Inferior parietal cortex (tissue), 1 donor: ENCODE results near the gene BPIFB2.

Experiments
- DNase-seq: peaks from one replicate; pipeline ENCODE4 v3.0.0-alpha.2; 2016; ENCODE audit errors: extremely low spot score

Gene BPIFB2

GRCh38 chr20:33070111-33071053 is 62.9 kb downstream of the BPIFB2 start:
- no peak for DNase-seq

DNA sequence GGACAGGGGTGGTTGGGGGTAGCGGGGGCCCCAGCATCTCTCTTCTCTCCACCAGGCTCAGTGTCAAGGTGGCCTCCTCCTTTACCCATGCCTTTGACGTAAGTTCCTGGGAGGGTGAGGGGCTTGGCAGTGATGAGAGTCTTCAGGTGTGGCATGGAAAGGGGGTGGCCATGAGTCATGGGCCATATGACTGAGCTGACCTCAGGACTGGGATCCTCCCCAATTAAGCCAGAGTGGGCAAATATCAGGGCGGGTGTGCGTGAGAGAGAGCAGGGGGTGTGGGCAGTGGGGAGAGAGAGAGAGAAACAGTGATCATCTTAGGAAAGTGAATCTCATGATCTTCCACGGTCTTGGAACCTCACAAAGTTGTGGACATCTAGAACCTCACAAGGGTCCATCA is 63.7 kb downstream of the BPIFB2 start:
- DNase-seq, result no peak

DNA sequence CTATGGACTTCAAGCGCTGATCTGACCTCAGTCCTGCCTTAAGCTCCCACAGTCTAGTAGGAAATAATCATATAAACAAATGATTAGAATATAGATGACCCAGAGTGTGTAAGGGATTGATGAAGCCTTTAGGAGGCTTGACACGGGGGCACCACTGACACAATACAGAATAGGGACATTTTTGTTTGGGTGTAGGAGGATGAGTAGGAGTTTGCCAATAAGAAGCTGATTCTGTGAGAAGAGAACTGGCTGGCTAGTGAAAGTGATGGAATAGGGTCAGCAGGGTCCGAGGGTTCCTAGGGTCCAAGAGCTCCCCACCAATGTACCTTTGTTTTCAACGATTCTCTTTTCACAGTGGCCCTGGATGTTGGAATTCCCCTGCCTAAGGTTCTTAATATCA is 64.9 kb downstream of the BPIFB2 start:
- DNase-seq, result no peak

DNA sequence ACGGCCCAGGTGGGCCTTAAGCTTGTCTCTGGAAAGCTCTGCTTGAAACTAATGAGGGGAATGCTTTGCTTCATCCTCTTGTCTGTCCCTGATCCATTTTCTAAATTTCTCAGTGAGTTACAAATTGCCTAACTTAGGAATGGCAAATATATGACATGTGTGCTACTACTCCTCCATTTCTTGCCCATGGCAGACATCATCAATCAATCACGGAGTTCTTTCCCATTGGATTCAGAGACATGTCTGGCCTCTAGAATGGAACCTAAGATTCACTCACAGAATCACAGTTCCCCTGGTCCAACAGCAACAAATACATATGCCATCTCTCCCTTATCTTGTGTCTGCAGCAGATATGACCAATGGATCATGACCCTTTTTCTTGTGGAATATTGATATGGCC is 65.3 kb downstream of the BPIFB2 start:
- no peak for DNase-seq
